DMS79 treated with DMSO at 0.1 percent for 48 hours (cell line): Measurements from ENCODE around the gene ITGAL.

Experiments
- DNase-seq: peaks from one replicate; lab custom pipeline; 2025; lab: John Stamatoyannopoulos, UW

The ITGAL gene

GRCh38 chr16:30567160-30567990, 94.8 kb downstream of the ITGAL start:
- DNase-seq: no peak

GRCh38 chr16:30567991-30568638, 95.6 kb downstream of the ITGAL start:
- no peak for DNase-seq

GRCh38 chr16:30569281-30569680, 96.7 kb downstream of the ITGAL start:
- no peak for DNase-seq

GRCh38 chr16:30569746-30570635, 97.4 kb downstream of the ITGAL start:
- DNase-seq: no peak

GRCh38 chr16:30570636-30571444, 98.3 kb downstream of the ITGAL start:
- peak; percentile 60 for DNase-seq

- DNase-seq: peak; percentile 99
Measured at GRCh38 chr16:30571445-30572322, 99.1 kb downstream of the ITGAL start, which contains the start of gene ZNF688. Gene ZNF688 (minus strand): TSS chr16:30571714. CDS start chr16:30571629, 85 bp downstream.
